ENCODE results near the gene GRK5. TPM values are rescaled to one million over a fixed set of nuclear protein-coding genes. Genes with fewer than 3 reads are reported as not detected.

GRK5 gene
- total RNA-seq, 1 donor from 2014 or later, result 4.3 TPM

- no peaks in the 10 kb centered on the region for H3K36me3 Mint-ChIP-seq
- Histone ChIP-seq H3K9ac (no peak overlapping the region), H3F3A (ENCODE audit: low read depth) (no peaks in the 10 kb centered on the region), H2AFZ (replicated peaks) (no peak overlapping the region), H3K4me2 (no peak overlapping the region), H3K79me2 (ENCODE audit: low read depth) (no peaks in the 10 kb centered on the region), H3K27me3 (peaks cover 14% of the 10 kb centered on the region), H3K4me1 (no peaks in the 10 kb centered on the region), H4K20me1 (ENCODE audit: low read depth) (no peaks in the 10 kb centered on the region), H3K36me3 (no peaks in the 10 kb centered on the region), H3K4me3 (no peak overlapping the region), H3K9me3 (ENCODE audit: low read depth) (no peaks in the 10 kb centered on the region), H3K27ac (no peak overlapping the region)
- H3K4me1 Mint-ChIP-seq, result no peaks in the 10 kb centered on the region
- no peak overlapping the region for H3K27ac Mint-ChIP-seq
- H3K27me3 Mint-ChIP-seq (ENCODE audit: insufficient read depth, low read depth), result no peaks in the 10 kb centered on the region
- H3K4me3 Mint-ChIP-seq, result no peak overlapping the region
- TF ChIP-seq CTCF (IDR thresholded peaks at IDR 0.05) (no peak), EZH2 (IDR thresholded peaks at IDR 0.05) (no peak), EZH2phosphoT487 (IDR thresholded peaks at IDR 0.05) (no peak)
- DNase-seq (ENCODE audit: low spot score), result no peak
- H3K9me3 Mint-ChIP-seq, result peaks cover 8% of the 10 kb centered on the region
Observed at GRCh38 chr10:119466076-119466475, 258.7 kb downstream of the GRK5 start.

- no peaks in the 10 kb centered on the region for H3K36me3 ChIP-seq
- Mint-ChIP-seq H3K4me1 (no peaks in the 10 kb centered on the region), H3K9me3 (peaks cover 8% of the 10 kb centered on the region), H3K27me3 (ENCODE audit: insufficient read depth, low read depth) (no peaks in the 10 kb centered on the region), H3K27ac (peak overlapping the region; percentile 77), H3K36me3 (no peaks in the 10 kb centered on the region), H3K4me3 (no peak overlapping the region)
- H3K9me3 ChIP-seq (ENCODE audit: low read depth), result no peaks in the 10 kb centered on the region
- no peaks in the 10 kb centered on the region for H3F3A ChIP-seq (ENCODE audit: low read depth)
- no peak overlapping the region for H3K27ac ChIP-seq
- H3K4me2 ChIP-seq, result no peak overlapping the region
- H3K4me3 ChIP-seq, result no peak overlapping the region
- H3K27me3 ChIP-seq, result peaks cover 20% of the 10 kb centered on the region
- H4K20me1 ChIP-seq (ENCODE audit: low read depth), result no peaks in the 10 kb centered on the region
- H3K79me2 ChIP-seq (ENCODE audit: low read depth), result no peaks in the 10 kb centered on the region
- no peak for DNase-seq (ENCODE audit: low spot score)
- H2AFZ ChIP-seq (replicated peaks), result no peak overlapping the region
- H3K9ac ChIP-seq, result no peak overlapping the region
- no peaks in the 10 kb centered on the region for H3K4me1 ChIP-seq
- TF ChIP-seq CTCF (IDR thresholded peaks at IDR 0.05) (no peak), EZH2phosphoT487 (IDR thresholded peaks at IDR 0.05) (no peak), EZH2 (IDR thresholded peaks at IDR 0.05) (no peak)
Observed at GRCh38 chr10:119466655-119467054, 259.3 kb downstream of the GRK5 start.

- no peaks in the 10 kb centered on the region for H3K79me2 ChIP-seq (ENCODE audit: low read depth)
- H3K27ac ChIP-seq, result no peak overlapping the region
- Mint-ChIP-seq H3K9me3 (peaks cover 2% of the 10 kb centered on the region), H3K27me3 (ENCODE audit: insufficient read depth, low read depth) (peaks cover 3% of the 10 kb centered on the region), H3K27ac (no peak overlapping the region), H3K4me1 (no peaks in the 10 kb centered on the region), H3K4me3 (no peak overlapping the region), H3K36me3 (no peaks in the 10 kb centered on the region)
- H3K4me3 ChIP-seq, result no peak overlapping the region
- no peaks in the 10 kb centered on the region for H3F3A ChIP-seq (ENCODE audit: low read depth)
- H3K9me3 ChIP-seq (ENCODE audit: low read depth), result no peaks in the 10 kb centered on the region
- peaks cover 36% of the 10 kb centered on the region for H3K27me3 ChIP-seq
- no peak overlapping the region for H3K9ac ChIP-seq
- no peaks in the 10 kb centered on the region for H4K20me1 ChIP-seq (ENCODE audit: low read depth)
- no peak for TF ChIP-seq EZH2phosphoT487 (IDR thresholded peaks at IDR 0.05)
- no peak for TF ChIP-seq CTCF (IDR thresholded peaks at IDR 0.05)
- TF ChIP-seq EZH2 (IDR thresholded peaks at IDR 0.05), result no peak
- H2AFZ ChIP-seq (replicated peaks), result no peak overlapping the region
- no peak for DNase-seq (ENCODE audit: low spot score)
- H3K4me2 ChIP-seq, result no peak overlapping the region
- no peaks in the 10 kb centered on the region for H3K36me3 ChIP-seq
- no peaks in the 10 kb centered on the region for H3K4me1 ChIP-seq
Observed at GRCh38 chr10:119468542-119469324, 261.4 kb downstream of the GRK5 start.
